Measurements from ENCODE around the gene TPP2.

TPP2 gene

GRCh38 chr13:102680842-102681740, 84.3 kb downstream of the TPP2 start:
- Histone ChIP-seq H3K9me3 (ENCODE audit: control insufficient read depth in 1 of 2, low read length in 2 of 2) (no peaks in the 10 kb centered on the region), H3K27me3 (ENCODE audit: low read depth, low read length) (no peaks in the 10 kb centered on the region), H3K4me1 (ENCODE audit: control insufficient read depth in 1 of 2, insufficient read depth in 2 of 2, low read length in 2 of 2) (no peaks in the 10 kb centered on the region), H3K36me3 (ENCODE audit: control insufficient read depth in 1 of 2, insufficient read depth in 2 of 2, low read length in 2 of 2) (peaks cover 20 to 30% of the 10 kb centered on the region in 2 donors), H3K4me3 (ENCODE audit: low read depth in 1 of 2, low read length in 2 of 2) (no peak overlapping the region), H3K27ac (ENCODE audit: low read length) (no peak overlapping the region)

- H3K36me3 ChIP-seq (ENCODE audit: control insufficient read depth in 1 of 2, insufficient read depth in 2 of 2, low read length in 2 of 2): peaks cover 19 to 21% of the 10 kb centered on the region in 2 donors
- H3K4me1 ChIP-seq (ENCODE audit: control insufficient read depth in 1 of 2, insufficient read depth in 2 of 2, low read length in 2 of 2): no peaks in the 10 kb centered on the region
- no peaks in the 10 kb centered on the region for H3K27me3 ChIP-seq (ENCODE audit: low read depth, low read length)
Observed at GRCh38 chr13:102682211-102682610, 85.4 kb downstream of the TPP2 start.

GRCh38 chr13:102682727-102683126, 85.9 kb downstream of the TPP2 start:
- H3K27ac ChIP-seq (ENCODE audit: low read length): no peak overlapping the region

More at GRCh38 chr13:102682211-102682610, 85.4 kb downstream of the TPP2 start:
- Histone ChIP-seq H3K4me3 (ENCODE audit: low read depth in 1 of 2, low read length in 2 of 2) (no peak overlapping the region), H3K27ac (ENCODE audit: low read length) (no peak overlapping the region), H3K9me3 (ENCODE audit: control insufficient read depth in 1 of 2, low read length in 2 of 2) (no peaks in the 10 kb centered on the region)

GRCh38 chr13:102683637-102684036, 86.9 kb downstream of the TPP2 start:
- no peak overlapping the region for H3K4me3 ChIP-seq (ENCODE audit: low read depth in 1 of 2, low read length in 2 of 2)
- H3K27me3 ChIP-seq (ENCODE audit: low read depth, low read length): no peaks in the 10 kb centered on the region
- H3K4me1 ChIP-seq (ENCODE audit: control insufficient read depth in 1 of 2, insufficient read depth in 2 of 2, low read length in 2 of 2): no peaks in the 10 kb centered on the region
- no peak overlapping the region for H3K27ac ChIP-seq (ENCODE audit: low read length)
- no peaks in the 10 kb centered on the region for H3K9me3 ChIP-seq (ENCODE audit: control insufficient read depth in 1 of 2, low read length in 2 of 2)
- H3K36me3 ChIP-seq (ENCODE audit: control insufficient read depth in 1 of 2, insufficient read depth in 2 of 2, low read length in 2 of 2): peaks cover 9 to 10% of the 10 kb centered on the region in 2 donors

More at GRCh38 chr13:102682727-102683126, 85.9 kb downstream of the TPP2 start:
- Histone ChIP-seq H3K4me3 (ENCODE audit: low read depth in 1 of 2, low read length in 2 of 2) (no peak overlapping the region), H3K4me1 (ENCODE audit: control insufficient read depth in 1 of 2, insufficient read depth in 2 of 2, low read length in 2 of 2) (no peaks in the 10 kb centered on the region), H3K27me3 (ENCODE audit: low read depth, low read length) (no peaks in the 10 kb centered on the region), H3K36me3 (ENCODE audit: control insufficient read depth in 1 of 2, insufficient read depth in 2 of 2, low read length in 2 of 2) (peaks cover 14 to 16% of the 10 kb centered on the region in 2 donors), H3K9me3 (ENCODE audit: control insufficient read depth in 1 of 2, low read length in 2 of 2) (no peaks in the 10 kb centered on the region)

GRCh38 chr13:102686024-102686423, 89.2 kb downstream of the TPP2 start:
- Histone ChIP-seq H3K9me3 (ENCODE audit: control insufficient read depth in 1 of 2, low read length in 2 of 2) (no peaks in the 10 kb centered on the region), H3K4me1 (ENCODE audit: control insufficient read depth in 1 of 2, insufficient read depth in 2 of 2, low read length in 2 of 2) (no peaks in the 10 kb centered on the region), H3K27ac (ENCODE audit: low read length) (no peak overlapping the region), H3K4me3 (ENCODE audit: low read depth in 1 of 2, low read length in 2 of 2) (no peak overlapping the region), H3K36me3 (ENCODE audit: control insufficient read depth in 1 of 2, insufficient read depth in 2 of 2, low read length in 2 of 2) (no peaks in the 10 kb centered on the region), H3K27me3 (ENCODE audit: low read depth, low read length) (no peaks in the 10 kb centered on the region)

GRCh38 chr13:102687520-102687919, 90.7 kb downstream of the TPP2 start:
- H3K36me3 ChIP-seq (ENCODE audit: control insufficient read depth in 1 of 2, insufficient read depth in 2 of 2, low read length in 2 of 2): no peaks in the 10 kb centered on the region
- H3K27ac ChIP-seq (ENCODE audit: low read length): no peak overlapping the region
- no peaks in the 10 kb centered on the region for H3K4me1 ChIP-seq (ENCODE audit: control insufficient read depth in 1 of 2, insufficient read depth in 2 of 2, low read length in 2 of 2)
- no peaks in the 10 kb centered on the region for H3K27me3 ChIP-seq (ENCODE audit: low read depth, low read length)
- H3K9me3 ChIP-seq (ENCODE audit: control insufficient read depth in 1 of 2, low read length in 2 of 2): no peaks in the 10 kb centered on the region
- no peak overlapping the region for H3K4me3 ChIP-seq (ENCODE audit: low read depth in 1 of 2, low read length in 2 of 2)

GRCh38 chr13:102688306-102688973, 91.7 kb downstream of the TPP2 start:
- no peaks in the 10 kb centered on the region for H3K36me3 ChIP-seq (ENCODE audit: control insufficient read depth in 1 of 2, insufficient read depth in 2 of 2, low read length in 2 of 2)
- H3K9me3 ChIP-seq (ENCODE audit: control insufficient read depth in 1 of 2, low read length in 2 of 2): no peaks in the 10 kb centered on the region
- H3K4me3 ChIP-seq (ENCODE audit: low read depth in 1 of 2, low read length in 2 of 2): no peak overlapping the region
- no peaks in the 10 kb centered on the region for H3K4me1 ChIP-seq (ENCODE audit: control insufficient read depth in 1 of 2, insufficient read depth in 2 of 2, low read length in 2 of 2)
- no peaks in the 10 kb centered on the region for H3K27me3 ChIP-seq (ENCODE audit: low read depth, low read length)
- H3K27ac ChIP-seq (ENCODE audit: low read length): no peak overlapping the region

- Histone ChIP-seq H3K27ac (ENCODE audit: low read length) (no peak overlapping the region), H3K27me3 (ENCODE audit: low read depth, low read length) (no peaks in the 10 kb centered on the region)
Observed at GRCh38 chr13:102690883-102691282, 94.1 kb downstream of the TPP2 start.

GRCh38 chr13:102692491-102692826, 95.7 kb downstream of the TPP2 start:
- H3K4me1 ChIP-seq (ENCODE audit: control insufficient read depth in 1 of 2, insufficient read depth in 2 of 2, low read length in 2 of 2): no peaks in the 10 kb centered on the region
- no peaks in the 10 kb centered on the region for H3K9me3 ChIP-seq (ENCODE audit: control insufficient read depth in 1 of 2, low read length in 2 of 2)
- no peak overlapping the region for H3K27ac ChIP-seq (ENCODE audit: low read length)
- H3K36me3 ChIP-seq (ENCODE audit: control insufficient read depth in 1 of 2, insufficient read depth in 2 of 2, low read length in 2 of 2): no peaks in the 10 kb centered on the region
- no peaks in the 10 kb centered on the region for H3K27me3 ChIP-seq (ENCODE audit: low read depth, low read length)
- no peak overlapping the region for H3K4me3 ChIP-seq (ENCODE audit: low read depth in 1 of 2, low read length in 2 of 2)

More at GRCh38 chr13:102690883-102691282, 94.1 kb downstream of the TPP2 start:
- no peaks in the 10 kb centered on the region for H3K9me3 ChIP-seq (ENCODE audit: control insufficient read depth in 1 of 2, low read length in 2 of 2)
- H3K4me1 ChIP-seq (ENCODE audit: control insufficient read depth in 1 of 2, insufficient read depth in 2 of 2, low read length in 2 of 2): no peaks in the 10 kb centered on the region
- no peak overlapping the region for H3K4me3 ChIP-seq (ENCODE audit: low read depth in 1 of 2, low read length in 2 of 2)
- H3K36me3 ChIP-seq (ENCODE audit: control insufficient read depth in 1 of 2, insufficient read depth in 2 of 2, low read length in 2 of 2): no peaks in the 10 kb centered on the region

GRCh38 chr13:102693250-102693649, 96.5 kb downstream of the TPP2 start:
- Histone ChIP-seq H3K27me3 (ENCODE audit: low read depth, low read length) (no peaks in the 10 kb centered on the region), H3K4me1 (ENCODE audit: control insufficient read depth in 1 of 2, insufficient read depth in 2 of 2, low read length in 2 of 2) (no peaks in the 10 kb centered on the region), H3K4me3 (ENCODE audit: low read depth in 1 of 2, low read length in 2 of 2) (no peak overlapping the region), H3K9me3 (ENCODE audit: control insufficient read depth in 1 of 2, low read length in 2 of 2) (no peaks in the 10 kb centered on the region), H3K27ac (ENCODE audit: low read length) (no peak overlapping the region), H3K36me3 (ENCODE audit: control insufficient read depth in 1 of 2, insufficient read depth in 2 of 2, low read length in 2 of 2) (no peaks in the 10 kb centered on the region)

- H3K27ac ChIP-seq (ENCODE audit: low read length): no peak overlapping the region
- no peaks in the 10 kb centered on the region for H3K27me3 ChIP-seq (ENCODE audit: low read depth, low read length)
Observed at GRCh38 chr13:102693776-102694175, 97.0 kb downstream of the TPP2 start.

More at GRCh38 chr13:102693776-102694175, 97.0 kb downstream of the TPP2 start:
- peaks cover 0 to 2% of the 10 kb centered on the region in 2 donors for H3K9me3 ChIP-seq (ENCODE audit: control insufficient read depth in 1 of 2, low read length in 2 of 2)
- H3K36me3 ChIP-seq (ENCODE audit: control insufficient read depth in 1 of 2, insufficient read depth in 2 of 2, low read length in 2 of 2): no peaks in the 10 kb centered on the region
- H3K4me3 ChIP-seq (ENCODE audit: low read depth in 1 of 2, low read length in 2 of 2): no peak overlapping the region
- no peaks in the 10 kb centered on the region for H3K4me1 ChIP-seq (ENCODE audit: control insufficient read depth in 1 of 2, insufficient read depth in 2 of 2, low read length in 2 of 2)

Data from muscle layer of duodenum (tissue), 2 donors.